IMR-90 (cell line): ENCODE measurements around the gene SMARCA2. TPM values are rescaled to one million over a fixed set of nuclear protein-coding genes. Genes with fewer than 3 reads are reported as not detected.

Experiments
- ATAC-seq: fragments of 200-7000 bp; cut with Tn5 transposase; 2 replicates; pipeline ENCODE4 v1.9.1; 2020; ENCODE audit warnings: low read depth, mild to moderate bottlenecking, moderate library complexity
- BruUV-seq: library from RNA; stranded (reverse); fragments of 400-500 nt; replicated peaks from 2 replicates; lab custom pipeline; 2021; lab: Mats Ljungman, UMichigan
- CTCF ChIA-PET: fragments of 300-600 bp; formaldehyde crosslinking; extraction: SDS; loops from one replicate; lab custom pipeline; 2021; ENCODE audit warnings: antibody characterized with exemption; lab: Yijun Ruan, JAX
- POLR2A ChIA-PET: fragments of 300-600 bp; sonication (Branson Sonifier 250); formaldehyde crosslinking; loops from one replicate; lab custom pipeline; 2022; ENCODE audit warnings: antibody characterized with exemption; ENCODE audit not compliant: unreplicated experiment; lab: Charles Lee
- DNase-seq: peaks from one replicate; pipeline ENCODE4 v3.0.0; 2013
- H2AFZ ChIP-seq: replicated peaks from 2 replicates; pipeline ENCODE3; 2013; ENCODE audit warnings: low read length, mild to moderate bottlenecking; ENCODE audit not compliant: poor library complexity
- H2AK5ac ChIP-seq: 2 replicates; pipeline ENCODE4 v1.6.1; 2013; ENCODE audit warnings: low read depth, low read length, inconsistent platforms
- H2AK9ac ChIP-seq: replicated peaks from 2 replicates; pipeline ENCODE3; 2013; ENCODE audit warnings: mild to moderate bottlenecking, low read depth, low read length, moderate library complexity; ENCODE audit not compliant: poor library complexity
- H2BK120ac ChIP-seq: 2 replicates; pipeline ENCODE4 v1.6.1; 2013; ENCODE audit warnings: low read depth, low read length, inconsistent platforms
- H2BK15ac ChIP-seq: 3 replicates; pipeline ENCODE4 v1.6.1; 2013; ENCODE audit warnings: low read depth, low read length, inconsistent platforms
- H2BK20ac ChIP-seq: 2 replicates; pipeline ENCODE4 v1.6.1; 2013; ENCODE audit warnings: low read depth, mild to moderate bottlenecking, inconsistent platforms, low read length, moderate library complexity
- H2BK5ac ChIP-seq: 2 replicates; pipeline ENCODE4 v1.6.1; 2013; ENCODE audit warnings: mild to moderate bottlenecking, low read depth, low read length, inconsistent platforms; ENCODE audit not compliant: poor library complexity, severe bottlenecking
- H3K14ac ChIP-seq: replicated peaks from 2 replicates; pipeline ENCODE4 v1.6.1; 2013; ENCODE audit warnings: low read depth, low read length, inconsistent platforms
- H3K18ac ChIP-seq: 2 replicates; pipeline ENCODE4 v1.6.1; 2013; ENCODE audit warnings: low read depth, low read length, control low read depth
- H3K23ac ChIP-seq: 2 replicates; pipeline ENCODE4 v1.6.1; 2013; ENCODE audit warnings: low read depth, low read length, inconsistent platforms
- H3K27ac ChIP-seq: 2 replicates; pipeline ENCODE4 v1.5.1; 2013; ENCODE audit warnings: mild to moderate bottlenecking, control low read depth, low read length; ENCODE audit not compliant: insufficient read depth
- H3K27me3 ChIP-seq: 2 replicates; pipeline ENCODE4 v1.6.1; 2013; ENCODE audit warnings: low read length; ENCODE audit not compliant: control insufficient read depth, insufficient read depth
- H3K36me3 ChIP-seq: 2 replicates; pipeline ENCODE4 v1.6.1; 2013; ENCODE audit warnings: low read length, mixed read lengths; ENCODE audit not compliant: control insufficient read depth, insufficient read depth
- H3K4ac ChIP-seq: 2 replicates; pipeline ENCODE4 v1.6.1; 2013; ENCODE audit warnings: low read depth, low read length, inconsistent platforms
- H3K4me1 ChIP-seq: 2 replicates; pipeline ENCODE4 v1.6.1; 2013; ENCODE audit warnings: low read length, mixed read lengths; ENCODE audit not compliant: control insufficient read depth, insufficient read depth
- H3K4me2 ChIP-seq: 2 replicates; pipeline ENCODE4 v1.6.1; 2013; ENCODE audit warnings: low read depth, mild to moderate bottlenecking, control low read depth, low read length, moderate library complexity
- H3K4me3 ChIP-seq: 2 replicates; pipeline ENCODE4 v1.5.1; 2013; ENCODE audit warnings: low read depth, mild to moderate bottlenecking, control low read depth, low read length, moderate library complexity; ENCODE audit not compliant: insufficient read depth
- H3K56ac ChIP-seq: 2 replicates; pipeline ENCODE4 v1.6.1; 2013; ENCODE audit warnings: low read length, inconsistent platforms; ENCODE audit not compliant: insufficient read depth; ENCODE audit errors: extremely low read depth
- H3K79me1 ChIP-seq, 2 experiments: 2 replicates each; pipeline ENCODE4 v1.6.1; 2013; ENCODE audit warnings: low read length in 2 of 2, inconsistent platforms in 1 of 2, low read depth in 1 of 2
- H3K9ac ChIP-seq: 2 replicates; pipeline ENCODE4 v1.6.1; 2013; ENCODE audit warnings: low read depth, low read length, control low read depth
- H3K9me1 ChIP-seq: 2 replicates; pipeline ENCODE4 v1.6.1; 2013; ENCODE audit warnings: low read length, inconsistent platforms; ENCODE audit not compliant: insufficient read depth
- H3K9me3 ChIP-seq: 2 replicates; pipeline ENCODE4 v1.6.1; 2013; ENCODE audit warnings: low read length; ENCODE audit not compliant: control insufficient read depth, insufficient read depth
- H4K20me1 ChIP-seq: 2 replicates; pipeline ENCODE4 v1.6.1; 2013; ENCODE audit warnings: low read length, inconsistent platforms; ENCODE audit not compliant: insufficient read depth
- H4K5ac ChIP-seq: 2 replicates; pipeline ENCODE4 v1.6.1; 2013; ENCODE audit warnings: mild to moderate bottlenecking, low read depth, low read length, control low read depth
- H4K8ac ChIP-seq, 2 experiments: 2 replicates each; pipeline ENCODE4 v1.6.1; 2013; ENCODE audit warnings: low read depth in 2 of 2, low read length in 2 of 2, control low read depth in 1 of 2, inconsistent platforms in 1 of 2
- H4K91ac ChIP-seq: 2 replicates; pipeline ENCODE4 v1.6.1; 2013; ENCODE audit warnings: low read depth, low read length, inconsistent platforms; ENCODE audit not compliant: insufficient read depth
- CEBPB ChIP-seq: IDR thresholded peaks from 2 replicates; pipeline ENCODE4 v1.6.1; 2012; ENCODE audit warnings: low read depth, low read length, improper control_type of control experiment
- CHD1 ChIP-seq: IDR thresholded peaks from 2 replicates; pipeline ENCODE4 v1.6.1; 2012; ENCODE audit warnings: low read depth, low read length, improper control_type of control experiment
- FOS ChIP-seq: fragments of 150-350 bp; IDR thresholded peaks from 2 replicates; pipeline ENCODE4 v1.6.1; 2016; ENCODE audit warnings: low read depth, low read length
- MAFK ChIP-seq: IDR thresholded peaks from 2 replicates; pipeline ENCODE4 v1.6.1; 2012; ENCODE audit warnings: low read depth, low read length, improper control_type of control experiment
- MAZ ChIP-seq: IDR thresholded peaks from 2 replicates; pipeline ENCODE4 v1.6.1; 2012; ENCODE audit warnings: low read depth, mild to moderate bottlenecking, low read length, improper control_type of control experiment, moderate library complexity, borderline replicate concordance
- MXI1 ChIP-seq: IDR thresholded peaks from 2 replicates; pipeline ENCODE4 v1.6.1; 2012; ENCODE audit warnings: low read depth, mild to moderate bottlenecking, low read length, moderate library complexity, borderline replicate concordance
- NFE2L2 ChIP-seq: fragments of 150-350 bp; IDR thresholded peaks from 2 replicates; pipeline ENCODE4 v1.6.1; 2016; ENCODE audit warnings: low read depth, mild to moderate bottlenecking, low read length
- POLR2A ChIP-seq: IDR thresholded peaks from 2 replicates; pipeline ENCODE4 v1.6.1; 2012; ENCODE audit warnings: mild to moderate bottlenecking, low read depth, low read length
- RAD21 ChIP-seq: IDR thresholded peaks from 2 replicates; pipeline ENCODE4 v1.6.1; 2012; ENCODE audit warnings: low read length, improper control_type of control experiment
- RCOR1 ChIP-seq: IDR thresholded peaks from 2 replicates; pipeline ENCODE4 v1.6.1; 2012; ENCODE audit warnings: mild to moderate bottlenecking, low read length, improper control_type of control experiment; ENCODE audit not compliant: insufficient replicate concordance
- RFX5 ChIP-seq: IDR thresholded peaks from 2 replicates; pipeline ENCODE4 v1.8.0; 2012; ENCODE audit warnings: low read depth, mild to moderate bottlenecking, low read length, moderate library complexity
- SMC3 ChIP-seq: fragments of 150-350 bp; IDR thresholded peaks from 2 replicates; pipeline ENCODE4 v1.6.1; 2016; ENCODE audit warnings: low read depth, mild to moderate bottlenecking, antibody characterized with exemption, low read length, moderate library complexity
- WGBS, 2 experiments: methylation state at CpG; one replicate each; pipeline versions ENCODE4 v1.1.5 to v1.1.7; 2013; ENCODE audit warnings: missing lambda C conversion rate in 2 of 2; ENCODE audit not compliant: insufficient read length in 1 of 2; ENCODE audit errors: extremely low coverage in 2 of 2; 5-methylcytosine and 5-hydroxymethylcytosine counted together
- dilution Hi-C: fragments of 300-500 bp; cut with HindIII; formaldehyde crosslinking; loops from one replicate; pipeline ENCODE4 v1.14.3; 2018; ENCODE audit warnings: low sequenced_read_pairs; ENCODE audit not compliant: unreplicated experiment
- in situ Hi-C: fragments of 300-500 bp; cut with MboI; formaldehyde crosslinking; loops from 3 replicates; pipeline ENCODE4 v1.14.3; 2019; ENCODE audit warnings: low sequenced_read_pairs, inconsistent platforms, mixed read lengths
- intact Hi-C: fragments of 100-400 bp; cut with micrococcal nuclease; formaldehyde crosslinking; loops from 2 replicates; pipeline ENCODE4 v1.10.0; 2022
- polyA plus RNA-seq, 3 experiments: library from polyadenylated mRNA; depleted of rRNA; stranded (reverse); fragments of >200 nt; gene quantifications; 2 replicates each; pipeline ENCODE4 v1.2.3, GENCODE V29; 2012; ENCODE audit warnings: low replicate concordance in 1 of 3
- total RNA-seq: library from RNA; depleted of rRNA; stranded (reverse); fragments of >200 nt; gene quantifications from 2 replicates; pipeline ENCODE4 v1.2.3, GENCODE V29; 2012
- TF ChIP-seq, protein P1 (sequence below): fragments of 150-350 bp; IDR thresholded peaks from 2 replicates; pipeline ENCODE4 v1.6.1; 2016; ENCODE audit warnings: low read depth, mild to moderate bottlenecking, low read length, moderate library complexity, borderline replicate concordance
- TF ChIP-seq, protein P2 (sequence below): fragments of 150-350 bp; IDR thresholded peaks from 2 replicates; pipeline ENCODE4 v1.6.1; 2017; ENCODE audit warnings: mild to moderate bottlenecking, antibody characterized with exemption, low read length, low read depth

SMARCA2 gene
- total and polyA plus RNA-seq, 2 of the 4 experiments (the other 2 are of a cell fraction): 25.3 to 26.7 TPM

DNA sequence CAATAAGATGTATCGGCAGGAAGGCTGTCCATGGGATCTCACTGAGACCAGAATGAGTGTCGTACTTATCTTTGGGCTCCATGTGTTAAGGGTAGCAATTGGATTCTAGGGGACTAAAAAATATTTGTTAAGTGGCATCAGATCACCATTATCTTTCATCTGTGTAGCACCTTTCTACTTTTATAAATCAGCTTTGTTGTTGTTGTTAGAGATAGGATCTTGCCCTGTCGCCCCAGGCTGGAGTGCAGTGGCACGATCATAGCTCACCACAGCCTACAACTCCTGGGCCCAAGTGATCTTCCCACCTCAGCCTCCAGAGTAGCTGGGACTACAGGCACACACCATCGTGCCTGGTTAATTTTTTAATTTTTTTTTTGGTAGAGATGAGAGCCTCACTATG lies 220.5 kb downstream of the SMARCA2 start:
- no peak overlapping the region for H2BK20ac ChIP-seq
- ChIA-PET CTCF (no interaction called here), POLR2A (no interaction called here)
- no peak overlapping the region for H4K5ac ChIP-seq
- no peak overlapping the region for H3K4ac ChIP-seq
- DNase-seq (no peak), ATAC-seq (no peak)
- H2AK9ac ChIP-seq: no peak overlapping the region
- no peak overlapping the region for H2AK5ac ChIP-seq
- H2BK15ac ChIP-seq: no peak overlapping the region
- H2BK5ac ChIP-seq: no peak overlapping the region
- H3K56ac ChIP-seq: no peak overlapping the region
- H3K27me3 ChIP-seq: no peaks in the 10 kb centered on the region
- H2BK120ac ChIP-seq: no peak overlapping the region
- H3K9ac ChIP-seq: no peak overlapping the region
- no TSS peak for BruUV-seq
- no peak overlapping the region for H3K18ac ChIP-seq
- intact Hi-C loops (no loop called here), in situ Hi-C loops (loop anchor here (10.0 kb wide), 1 partner anchor 489 kb away; no protein-coding TSS in a partner anchor), dilution Hi-C loops (no loop called here)
- H3K9me3 ChIP-seq: no peaks in the 10 kb centered on the region
- no peak for TF ChIP-seq SMC3
- no peak for TF ChIP-seq RAD21
- no peak for TF ChIP-seq RCOR1
- TF ChIP-seq MAZ: no peak
- TF ChIP-seq FOS: no peak
- no peak for TF ChIP-seq CHD1
- no peak for TF ChIP-seq POLR2A
- no peak for TF ChIP-seq MXI1
- TF ChIP-seq, protein P1, sequence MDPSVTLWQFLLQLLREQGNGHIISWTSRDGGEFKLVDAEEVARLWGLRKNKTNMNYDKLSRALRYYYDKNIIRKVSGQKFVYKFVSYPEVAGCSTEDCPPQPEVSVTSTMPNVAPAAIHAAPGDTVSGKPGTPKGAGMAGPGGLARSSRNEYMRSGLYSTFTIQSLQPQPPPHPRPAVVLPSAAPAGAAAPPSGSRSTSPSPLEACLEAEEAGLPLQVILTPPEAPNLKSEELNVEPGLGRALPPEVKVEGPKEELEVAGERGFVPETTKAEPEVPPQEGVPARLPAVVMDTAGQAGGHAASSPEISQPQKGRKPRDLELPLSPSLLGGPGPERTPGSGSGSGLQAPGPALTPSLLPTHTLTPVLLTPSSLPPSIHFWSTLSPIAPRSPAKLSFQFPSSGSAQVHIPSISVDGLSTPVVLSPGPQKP: no peak
- TF ChIP-seq NFE2L2: no peak
- TF ChIP-seq, protein P2, sequence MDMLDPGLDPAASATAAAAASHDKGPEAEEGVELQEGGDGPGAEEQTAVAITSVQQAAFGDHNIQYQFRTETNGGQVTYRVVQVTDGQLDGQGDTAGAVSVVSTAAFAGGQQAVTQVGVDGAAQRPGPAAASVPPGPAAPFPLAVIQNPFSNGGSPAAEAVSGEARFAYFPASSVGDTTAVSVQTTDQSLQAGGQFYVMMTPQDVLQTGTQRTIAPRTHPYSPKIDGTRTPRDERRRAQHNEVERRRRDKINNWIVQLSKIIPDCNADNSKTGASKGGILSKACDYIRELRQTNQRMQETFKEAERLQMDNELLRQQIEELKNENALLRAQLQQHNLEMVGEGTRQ: no peak
- TF ChIP-seq CEBPB: no peak
- TF ChIP-seq RFX5: no peak
- TF ChIP-seq MAFK: no peak
- H3K4me3 ChIP-seq: no peak overlapping the region
- no peak overlapping the region for H2AFZ ChIP-seq
- no peak overlapping the region for H3K27ac ChIP-seq
- H4K91ac ChIP-seq: no peak overlapping the region
- H3K4me2 ChIP-seq: no peak overlapping the region
- no peak overlapping the region for H4K8ac ChIP-seq
- no peaks in the 10 kb centered on the region for H3K79me1 ChIP-seq
- H3K4me1 ChIP-seq: peaks cover 2% of the 10 kb centered on the region; the same call in 1 of the 2 replicates
- H3K14ac ChIP-seq: no peak overlapping the region
- no peaks in the 10 kb centered on the region for H4K20me1 ChIP-seq
- no peak overlapping the region for H3K23ac ChIP-seq
- no peaks in the 10 kb centered on the region for H3K9me1 ChIP-seq
- no peaks in the 10 kb centered on the region for H3K36me3 ChIP-seq
- no CpG with 5 or more reads among the region's 5 CpGs for WGBS, 2 experiments
